ENCODE data around the gene JMJD6. TPM values are rescaled to one million over a fixed set of nuclear protein-coding genes. Genes with fewer than 3 reads are reported as not detected.
"Not testable (repeated sequence)": the region's sequence is repeated elsewhere in the genome, so short reads cannot be mapped to it uniquely, and the experiment has no call there.

JMJD6 gene
- total and polyA plus RNA-seq, 8 donors = 9.3 to 47.3 (median 23.0) TPM

GRCh38 chr17:76732734-76733617 is 6.6 kb upstream of the JMJD6 start:
- WGBS, 5 donors = 60 to 78% (median 70%) methylated on average over 3 of the region's 3 CpGs
- Histone ChIP-seq H3K4me1 (peaks cover 42 to 79% (median 71%) of the 10 kb centered on the region in 4 donors), H3K36me3 (peaks cover 41 to 67% (median 58%) of the 10 kb centered on the region in 4 donors), H3K4me3 (peak overlapping the region in 2 of 4 donors; percentile 67 to 84), H3K9me3 (no peaks in the 10 kb centered on the region), H3K27ac (peak overlapping the region in 3 of 5 donors; percentile 14 to 100 (median 95)), H3K27me3 (no peaks in the 10 kb centered on the region)
- DNase-seq = no peak
- TF ChIP-seq POLR2AphosphoS5 (IDR thresholded peaks at IDR 0.05) (no peak), EP300 (IDR thresholded peaks at IDR 0.05) (no peak), POLR2A (IDR thresholded peaks at IDR 0.05) (no peak), CTCF (IDR thresholded peaks at IDR 0.05) (no peak)
- intact Hi-C loops (cut with DNase I; ENCODE audit: low total_unique reads) = no loop called here

- H3K9me3 ChIP-seq; H3K27me3 ChIP-seq; intact Hi-C loops (cut with DNase I; ENCODE audit: low total_unique reads); H3K4me3 ChIP-seq; DNase-seq: not testable (repeated sequence)
- H3K27ac ChIP-seq = peak overlapping the region in 2 of 5 donors; percentile 44 to 53
- peaks cover 50 to 87% (median 77%) of the 10 kb centered on the region in 4 donors for H3K4me1 ChIP-seq
- 79 to 87% (median 86%) methylated on average over 13 of the region's 13 CpGs for WGBS, 5 donors
- H3K36me3 ChIP-seq = peaks cover 41 to 67% (median 58%) of the 10 kb centered on the region in 4 donors
Measured at GRCh38 chr17:76731800-76732733, 5.7 kb upstream of the JMJD6 start.

GRCh38 chr17:76727745-76728456 is 1.5 kb upstream of the JMJD6 start:
- WGBS, 5 donors = 23 to 44% (median 31%) methylated on average over 18 of the region's 18 CpGs
- intact Hi-C loops (cut with DNase I; ENCODE audit: low total_unique reads) = no loop called here
- TF ChIP-seq CTCF (IDR thresholded peaks at IDR 0.05) = no peak
- Histone ChIP-seq H3K4me3 (peak overlapping the region; percentile 85 to 97 (median 90)), H3K27ac (peak overlapping the region; percentile 72 to 100 (median 100)), H3K4me1 (peaks cover 39 to 83% (median 75%) of the 10 kb centered on the region in 4 donors), H3K27me3 (no peaks in the 10 kb centered on the region), H3K9me3 (no peaks in the 10 kb centered on the region), H3K36me3 (peaks cover 36 to 58% (median 51%) of the 10 kb centered on the region in 4 donors)
- peak in 1 of 2 donors; percentile 49 for DNase-seq

GRCh38 chr17:76726776-76727718 is 641 bp upstream of the JMJD6 start, which contains the start of gene METTL23:
Gene METTL23 (plus strand): TSS chr17:76726839. CDS start chr17:76729711, 2,872 bp downstream.
- peak within 1 kb of the TSS; percentile 98 to 100 (median 100) for H3K27ac ChIP-seq
- WGBS, 5 donors = 1 to 2% (median 1%) methylated on average over 33 to 71 of the region's 71 CpGs
- intact Hi-C loops (cut with DNase I; ENCODE audit: low total_unique reads) = no loop called here
- H3K36me3 ChIP-seq = peaks cover 39 to 58% (median 51%) of the 10 kb centered on the region in 4 donors
- peak; percentile 88 to 95 for DNase-seq
- no peaks in the 10 kb centered on the region for H3K27me3 ChIP-seq
- no peaks in the 10 kb centered on the region for H3K9me3 ChIP-seq
- peaks cover 38 to 80% (median 72%) of the 10 kb centered on the region in 4 donors for H3K4me1 ChIP-seq
- H3K4me3 ChIP-seq = peak within 1 kb of the TSS; percentile 85 to 97 (median 90)
- TF ChIP-seq POLR2A (IDR thresholded peaks at IDR 0.05) (no peak), CTCF (IDR thresholded peaks at IDR 0.05) (peak in 5 of 7 experiments; percentile 54 to 72 (median 66)), POLR2AphosphoS5 (IDR thresholded peaks at IDR 0.05) (peak; percentile 2 to 63 (median 42)), EP300 (IDR thresholded peaks at IDR 0.05) (no peak)
